Kidney (tissue), 14 donors: Measurements from ENCODE around the gene DDX41. TPM values are rescaled to one million over a fixed set of nuclear protein-coding genes. Genes with fewer than 3 reads are reported as not detected.
"Not testable (repeated sequence)": the region's sequence is repeated elsewhere in the genome, so short reads cannot be mapped to it uniquely, and the experiment has no call there.

Experiments
- DNase-seq, 5 donors: peaks; one replicate each; pipeline ENCODE4 v3.0.0-alpha.2; 2013 to 2020
- FAIRE-seq: peaks from 2 replicates; lab custom pipeline; 2012; peaks lifted over from hg19 to GRCh38; lab: Jason Lieb, UNC
- H3K27ac ChIP-seq, 2 donors: one replicate each; pipeline ENCODE4 v1.7.0; 2013; ENCODE audit warnings: low read depth in 2 of 2, low read length in 2 of 2, inconsistent platforms in 1 of 2
- H3K27me3 ChIP-seq: one replicate; pipeline ENCODE4 v1.7.1; 2013; ENCODE audit warnings: low read length, inconsistent platforms; ENCODE audit not compliant: control insufficient read depth, insufficient read depth
- H3K36me3 ChIP-seq, 3 donors: one replicate each; pipeline versions ENCODE4 v1.7.0 to v1.7.1; 2013; ENCODE audit warnings: low read length in 3 of 3, control low read depth in 1 of 3, inconsistent platforms in 1 of 3; ENCODE audit not compliant: insufficient read depth in 3 of 3, control insufficient read depth in 2 of 3
- H3K4me1 ChIP-seq, 3 donors: one replicate each; pipeline versions ENCODE4 v1.7.0 to v1.7.1; 2013; ENCODE audit warnings: low read length in 3 of 3, inconsistent platforms in 1 of 3, low read depth in 1 of 3; ENCODE audit not compliant: control insufficient read depth in 2 of 3, insufficient read depth in 2 of 3
- H3K4me3 ChIP-seq, 3 donors: one replicate each; pipeline versions ENCODE4 v1.7.0 to v1.8.1; 2013; ENCODE audit warnings: low read length in 3 of 3, control low read depth in 1 of 3, inconsistent platforms in 1 of 3
- H3K9ac ChIP-seq, 3 donors: one replicate each; pipeline versions ENCODE4 v1.7.0 to v1.7.1; 2013; ENCODE audit warnings: low read length in 3 of 3, control low read depth in 1 of 3, inconsistent platforms in 1 of 3
- H3K9me3 ChIP-seq, 3 donors: one replicate each; pipeline versions ENCODE4 v1.7.0 to v1.7.1; 2013; ENCODE audit warnings: low read length in 3 of 3, control low read depth in 1 of 3, inconsistent platforms in 1 of 3; ENCODE audit not compliant: control insufficient read depth in 2 of 3, insufficient read depth in 1 of 3
- CTCF ChIP-seq: IDR thresholded peaks from 3 replicates; pipeline ENCODE4 v1.5.1; 2012; ENCODE audit warnings: mild to moderate bottlenecking, moderate library complexity, borderline replicate concordance; ENCODE audit not compliant: insufficient read depth; ENCODE audit errors: extremely low read depth
- intact Hi-C: fragments of 100-400 bp; cut with DNase I; formaldehyde crosslinking; loops from one replicate; pipeline ENCODE4 v1.11.1; 2022
- polyA plus RNA-seq: library from polyadenylated mRNA; stranded (reverse); fragments of 350-450 nt; fragmentation: Illumina TruSeq; extraction: RNeasy Lipid Tissue Mini Kit (QIAGEN cat#74804); gene quantifications from one replicate; pipeline ENCODE4 v1.2.3, GENCODE V29; 2014; ENCODE audit warnings: low read depth, low replicate concordance; ENCODE audit not compliant: insufficient read depth
- total RNA-seq: library from RNA; stranded (reverse); fragmentation: NEBNext Ultra II Directional; extraction: Animal tissue kit (Norgen Biotek cat#: 25700); gene quantifications from one replicate; pipeline ENCODE4 v1.2.1, GENCODE V29; 2021
- donor health status: control.
- donor health status: control.
- donor health status: control.
- donor health status: control.
- donor health status: control.
- donor health status: DM: yes; HTN: yes; CAD: no.
- donor health status: Normal renal cell carcinoma (clear cell type).

The DDX41 gene
- total and polyA plus RNA-seq, 2 donors from 2014 or later: 86.7 to 97.3 TPM

GRCh38 chr5:177537389-177538361 is 20.9 kb upstream of the DDX41 start:
- peaks cover 0 to 18% (median 11%) of the 10 kb centered on the region in 3 donors for H3K36me3 ChIP-seq
- intact Hi-C loops: no loop called here
- DNase-seq (no peak), FAIRE-seq (no peak)
- TF ChIP-seq CTCF: no peak
- no peaks in the 10 kb centered on the region for H3K9me3 ChIP-seq
- H3K27ac ChIP-seq: peak overlapping the region in 1 of 2 donors; percentile 18
- H3K27me3 ChIP-seq: no peaks in the 10 kb centered on the region
- H3K9ac ChIP-seq: no peak overlapping the region
- H3K4me3 ChIP-seq: no peak overlapping the region
- peaks cover 0 to 12% (median 0%) of the 10 kb centered on the region in 3 donors for H3K4me1 ChIP-seq

- Histone ChIP-seq H3K4me1 (peaks cover 0 to 12% (median 0%) of the 10 kb centered on the region in 3 donors), H3K27ac (no peak overlapping the region), H3K4me3 (no peak overlapping the region), H3K9me3 (no peaks in the 10 kb centered on the region), H3K27me3 (no peaks in the 10 kb centered on the region), H3K9ac (no peak overlapping the region), H3K36me3 (peaks cover 0 to 23% (median 19%) of the 10 kb centered on the region in 3 donors)
- DNase-seq: no peak
- no peak for FAIRE-seq
- intact Hi-C loops: no loop called here
- TF ChIP-seq CTCF: no peak
Observed at GRCh38 chr5:177536386-177536785, 19.6 kb upstream of the DDX41 start.

- H3K4me1 ChIP-seq: peaks cover 0 to 12% (median 0%) of the 10 kb centered on the region in 3 donors
- H3K27me3 ChIP-seq: no peaks in the 10 kb centered on the region
- intact Hi-C loops: no loop called here
- no peak overlapping the region for H3K27ac ChIP-seq
- no peaks in the 10 kb centered on the region for H3K9me3 ChIP-seq
- H3K4me3 ChIP-seq: no peak overlapping the region
- no peak for TF ChIP-seq CTCF
- DNase-seq (no peak), FAIRE-seq (no peak)
- H3K9ac ChIP-seq: no peak overlapping the region
- H3K36me3 ChIP-seq: peaks cover 0 to 29% (median 28%) of the 10 kb centered on the region in 3 donors
Observed at GRCh38 chr5:177535125-177535524, 18.4 kb upstream of the DDX41 start.

- H3K4me3 ChIP-seq, H3K27me3 ChIP-seq, H3K9ac ChIP-seq, FAIRE-seq, H3K27ac ChIP-seq, H3K9me3 ChIP-seq, DNase-seq, intact Hi-C loops: not testable (repeated sequence)
- Histone ChIP-seq H3K4me1 (peaks cover 0 to 12% (median 0%) of the 10 kb centered on the region in 3 donors), H3K36me3 (peaks cover 0 to 35% (median 35%) of the 10 kb centered on the region in 3 donors)
Observed at GRCh38 chr5:177534433-177534832, 17.7 kb upstream of the DDX41 start.
